Lower leg skin (tissue), 3 donors: ENCODE results near the gene IL3.

Experiments
- POLR2A ChIP-seq, 2 donors: fragments of 450-650 bp; IDR thresholded peaks; one replicate each; pipeline ENCODE4 v1.6.1; 2016 to 2017; ENCODE audit warnings: antibody characterized with exemption in 2 of 2, mild to moderate bottlenecking in 1 of 2, moderate library complexity in 1 of 2
- TF ChIP-seq, protein P1 (sequence below), 3 donors: fragments of 450-650 bp; IDR thresholded peaks; one replicate each; pipeline ENCODE4 v1.5.1; 2016; ENCODE audit warnings: antibody characterized with exemption in 3 of 3, mild to moderate bottlenecking in 3 of 3, moderate library complexity in 2 of 3

DNA sequence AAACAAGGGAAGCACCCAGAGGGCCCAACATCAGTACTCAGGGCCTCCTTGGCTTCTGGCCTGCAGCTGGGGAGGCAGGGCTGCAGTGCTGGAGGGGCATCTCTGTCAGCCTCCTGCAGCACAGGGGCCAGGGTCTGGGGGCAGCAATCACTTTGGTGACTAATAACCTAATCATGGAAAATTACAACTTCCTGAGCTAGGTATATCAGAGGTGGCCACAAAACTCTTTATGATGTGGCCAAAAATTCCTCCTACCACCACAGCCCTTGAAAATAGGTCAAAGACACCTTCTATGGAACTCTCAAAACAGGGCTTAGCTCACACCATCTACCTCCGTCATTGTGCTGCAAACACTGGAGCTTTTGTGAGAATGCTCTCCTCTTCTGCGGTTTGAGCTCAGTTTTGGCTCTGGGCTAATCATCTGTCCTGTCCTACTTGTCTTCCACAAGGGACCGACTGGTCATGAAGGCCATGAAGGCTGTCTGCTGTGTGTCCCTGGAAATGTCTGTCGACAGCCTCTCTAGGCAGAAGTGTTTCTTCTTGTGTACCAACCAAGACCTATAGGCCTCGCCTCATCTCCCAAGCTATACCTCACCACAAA lies 41.7 kb downstream of the IL3 start:
- no peak for TF ChIP-seq POLR2A (IDR thresholded peaks at IDR 0.05)
- TF ChIP-seq, protein P1, sequence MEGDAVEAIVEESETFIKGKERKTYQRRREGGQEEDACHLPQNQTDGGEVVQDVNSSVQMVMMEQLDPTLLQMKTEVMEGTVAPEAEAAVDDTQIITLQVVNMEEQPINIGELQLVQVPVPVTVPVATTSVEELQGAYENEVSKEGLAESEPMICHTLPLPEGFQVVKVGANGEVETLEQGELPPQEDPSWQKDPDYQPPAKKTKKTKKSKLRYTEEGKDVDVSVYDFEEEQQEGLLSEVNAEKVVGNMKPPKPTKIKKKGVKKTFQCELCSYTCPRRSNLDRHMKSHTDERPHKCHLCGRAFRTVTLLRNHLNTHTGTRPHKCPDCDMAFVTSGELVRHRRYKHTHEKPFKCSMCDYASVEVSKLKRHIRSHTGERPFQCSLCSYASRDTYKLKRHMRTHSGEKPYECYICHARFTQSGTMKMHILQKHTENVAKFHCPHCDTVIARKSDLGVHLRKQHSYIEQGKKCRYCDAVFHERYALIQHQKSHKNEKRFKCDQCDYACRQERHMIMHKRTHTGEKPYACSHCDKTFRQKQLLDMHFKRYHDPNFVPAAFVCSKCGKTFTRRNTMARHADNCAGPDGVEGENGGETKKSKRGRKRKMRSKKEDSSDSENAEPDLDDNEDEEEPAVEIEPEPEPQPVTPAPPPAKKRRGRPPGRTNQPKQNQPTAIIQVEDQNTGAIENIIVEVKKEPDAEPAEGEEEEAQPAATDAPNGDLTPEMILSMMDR (IDR thresholded peaks at IDR 0.05) = no peak
